IPS-NIHi7 (cell line): Measurements from ENCODE around the gene MSANTD4.
"Not testable (repeated sequence)": the region's sequence is repeated elsewhere in the genome, so short reads cannot be mapped to it uniquely, and the experiment has no call there.

Experiments
- DNase-seq: peaks from one replicate; pipeline ENCODE4 v3.0.0; 2012; ENCODE audit warnings: mixed read lengths; ENCODE audit errors: extremely low spot score

Gene MSANTD4

DNA sequence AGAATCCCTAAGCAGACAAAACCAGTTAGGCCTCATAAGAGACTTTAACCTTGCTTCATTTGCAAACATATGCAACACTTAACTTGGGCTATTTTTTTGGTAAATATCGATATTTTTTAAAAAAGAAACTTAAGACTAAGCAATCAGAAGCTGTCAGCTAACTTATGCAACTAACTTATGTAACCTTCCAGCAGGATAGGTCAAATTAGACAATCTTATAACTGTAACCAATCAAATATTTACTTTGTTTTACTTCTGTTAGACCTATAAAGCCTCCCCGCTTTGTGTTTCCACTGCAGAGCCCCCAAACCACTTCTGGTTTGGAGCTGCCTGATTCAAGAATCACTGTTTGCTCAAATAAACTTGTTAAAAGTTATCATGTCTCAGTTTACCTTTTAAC is 8.0 kb downstream of the MSANTD4 start:
- DNase-seq: no peak

DNA sequence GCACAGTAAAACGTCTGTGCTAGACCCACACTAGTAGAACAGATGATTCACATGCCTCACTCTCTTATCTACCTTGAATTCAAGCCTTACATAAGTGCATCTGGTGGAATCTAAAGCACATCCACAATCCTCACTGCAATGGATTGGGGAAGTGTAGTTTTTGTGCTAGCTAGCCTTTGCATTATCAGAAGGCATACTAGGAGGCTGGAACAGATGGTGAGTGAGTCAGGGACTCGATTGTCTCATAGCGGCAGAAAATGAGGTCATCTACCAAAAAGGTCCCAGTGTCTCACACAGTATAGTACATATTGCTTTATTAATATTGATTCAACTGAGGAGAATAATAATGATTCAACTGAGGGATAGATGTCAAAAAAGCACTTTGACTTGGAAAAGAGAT is 9.3 kb downstream of the MSANTD4 start:
- no peak for DNase-seq

DNA sequence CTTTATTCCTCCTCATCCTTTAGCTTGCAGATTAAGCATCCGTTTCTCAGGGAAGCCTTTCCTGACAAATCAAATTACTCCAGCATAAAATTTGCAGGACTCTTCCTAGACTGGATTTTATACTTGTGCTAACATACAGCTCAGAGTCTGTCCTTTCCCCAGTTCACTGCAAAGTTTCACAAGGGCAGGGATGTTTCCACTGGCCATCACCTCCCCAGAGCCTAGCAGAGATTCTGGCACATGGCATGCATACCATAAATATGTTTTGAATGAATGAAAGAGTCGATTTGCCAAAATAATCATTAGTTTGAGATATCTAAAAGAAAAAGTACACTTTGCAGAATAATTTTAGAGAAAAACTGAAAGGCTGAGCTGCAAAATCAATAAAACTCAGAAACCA is 10.6 kb downstream of the MSANTD4 start:
- no peak for DNase-seq

GRCh38 chr11:106003094-106003493 is 18.9 kb downstream of the MSANTD4 start:
- not testable (repeated sequence) for DNase-seq

DNA sequence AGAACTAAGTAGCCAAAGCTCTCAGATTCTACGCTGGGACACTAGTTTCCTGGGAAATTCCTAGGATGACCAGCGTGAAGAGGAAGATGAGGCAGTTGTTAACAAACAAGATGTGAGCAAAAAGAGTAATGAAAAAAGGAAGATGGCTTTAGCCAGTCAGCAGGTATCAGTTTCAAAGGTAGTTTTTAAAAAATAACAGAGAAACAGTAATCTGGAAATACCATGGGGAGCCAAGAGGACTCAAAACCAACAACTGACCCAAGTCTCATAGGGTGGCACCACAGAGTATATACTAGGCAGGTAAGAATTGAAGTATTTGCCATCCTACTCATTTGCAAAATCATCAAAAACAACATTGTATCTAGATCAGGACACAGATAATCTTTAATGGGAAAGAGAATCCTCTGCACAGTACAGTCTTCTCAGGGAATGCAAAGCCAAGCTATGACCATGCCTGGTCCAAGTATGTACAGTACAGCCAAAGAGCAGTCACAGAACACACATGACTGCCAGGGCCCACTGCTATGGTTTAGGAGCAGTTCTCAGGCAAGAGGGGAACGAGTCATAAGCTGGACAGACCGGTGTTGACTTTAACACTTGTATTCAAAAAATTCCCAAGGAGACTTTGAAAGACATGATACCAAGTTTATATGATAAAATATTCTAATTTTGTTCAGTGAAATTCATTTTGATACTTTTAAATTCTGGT is 20.6 kb downstream of the MSANTD4 start:
- DNase-seq: no peak

DNA sequence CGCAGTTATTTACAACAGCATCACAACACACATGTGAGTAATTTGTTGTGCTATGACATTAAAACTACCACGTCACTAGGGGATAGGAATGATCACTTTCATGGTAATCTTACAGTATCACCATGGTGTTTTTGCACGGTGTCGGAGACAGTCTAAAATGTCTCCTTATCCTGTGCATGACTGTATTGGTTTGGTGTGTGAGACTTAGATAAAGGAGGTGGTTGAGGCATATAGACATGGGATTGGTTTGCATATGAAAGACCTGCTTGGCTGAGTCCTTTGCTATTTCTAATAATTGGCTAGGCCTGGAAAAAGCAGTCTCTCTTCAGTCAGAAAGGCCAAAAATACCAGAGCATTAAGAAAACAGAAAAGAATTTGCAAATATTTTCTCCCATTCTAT is 30.2 kb downstream of the MSANTD4 start:
- DNase-seq: no peak

DNA sequence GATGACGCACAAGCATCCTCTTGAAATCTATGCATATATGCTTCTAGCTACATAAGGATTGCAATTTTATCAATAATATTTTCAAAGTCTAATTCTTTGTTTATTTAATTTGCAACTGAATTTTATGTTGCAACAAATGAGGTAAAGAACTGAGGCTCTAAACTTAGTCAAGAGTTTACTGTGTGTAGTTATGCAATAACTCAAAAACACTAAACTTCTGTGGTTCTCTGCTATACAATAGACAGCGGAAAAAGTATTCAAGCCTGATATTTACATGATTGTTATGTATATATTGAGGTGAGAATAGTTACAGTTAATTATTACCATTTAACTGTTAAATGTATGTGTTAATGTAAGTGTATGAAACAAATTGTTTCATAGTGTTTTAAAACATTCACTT is 32.9 kb downstream of the MSANTD4 start:
- no peak for DNase-seq

GRCh38 chr11:105988197-105988596 is 33.8 kb downstream of the MSANTD4 start:
- DNase-seq: no peak

- no peak for DNase-seq
Measured at GRCh38 chr11:105986554-105986953, 35.5 kb downstream of the MSANTD4 start.

DNA sequence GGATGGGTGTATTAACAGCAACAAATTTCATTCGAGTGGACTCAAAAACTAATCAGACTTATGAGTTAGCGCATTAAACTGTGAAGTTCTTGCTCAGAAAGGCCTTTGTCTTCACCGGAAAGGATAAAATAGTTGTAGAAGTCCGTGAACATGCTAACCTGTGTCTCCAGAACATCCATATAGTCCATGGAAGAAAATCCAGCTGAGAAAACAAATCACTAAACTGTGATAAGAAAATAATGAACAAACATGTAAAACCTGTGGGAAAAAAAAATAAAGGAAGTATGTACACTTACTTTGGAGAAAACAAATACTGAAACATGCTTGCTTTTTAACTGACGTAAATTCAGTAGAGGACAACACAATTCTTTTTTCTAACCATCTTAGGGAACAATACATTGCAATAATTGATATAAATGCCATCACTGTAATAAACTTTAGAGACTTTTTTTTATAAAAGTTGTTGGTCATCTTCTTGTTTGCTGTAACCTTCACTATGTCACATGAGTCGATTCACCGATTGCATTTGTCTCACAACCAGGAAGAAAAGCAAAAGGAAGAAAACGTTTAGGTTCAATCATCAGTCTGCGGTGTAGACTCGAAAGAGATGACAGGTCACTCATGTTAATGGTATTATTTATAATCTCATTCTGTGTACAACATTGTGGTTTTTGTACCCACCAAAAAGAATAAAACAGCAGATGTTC is 41.9 kb downstream of the MSANTD4 start:
- no peak for DNase-seq

GRCh38 chr11:105975128-105975527 is 46.9 kb downstream of the MSANTD4 start:
- DNase-seq: no peak

GRCh38 chr11:105969756-105970155 is 52.3 kb downstream of the MSANTD4 start:
- DNase-seq: no peak

DNA sequence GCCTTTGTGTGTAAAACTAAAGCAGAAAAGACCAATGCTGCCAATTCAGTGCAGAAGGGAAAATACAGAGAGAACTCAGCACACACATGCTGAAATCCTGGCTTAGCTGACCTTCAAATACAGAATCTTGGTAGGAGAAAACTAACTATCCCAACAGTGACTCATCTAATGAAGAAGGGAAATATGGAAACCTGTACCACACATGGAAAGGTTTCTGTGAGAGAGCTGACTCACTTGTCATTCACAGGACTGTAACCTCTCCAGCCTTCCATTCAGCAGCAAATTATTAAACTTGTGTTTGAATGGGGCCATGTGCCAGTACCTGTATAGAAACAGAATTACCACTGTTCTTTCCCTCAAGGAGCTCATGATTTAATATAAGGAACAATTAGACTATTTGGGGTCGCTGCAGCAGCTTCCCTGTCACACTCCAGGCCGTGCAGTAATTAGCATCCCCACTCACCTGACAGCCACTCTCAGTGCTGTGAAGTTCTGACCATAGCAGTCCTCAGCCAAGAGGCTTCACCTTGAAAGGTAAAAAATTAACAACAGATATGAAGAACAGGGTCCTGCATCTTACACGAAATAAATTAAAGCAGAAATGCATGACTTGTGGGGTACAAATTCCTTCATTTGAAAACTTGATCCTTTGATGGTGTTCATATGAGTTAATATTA is 53.9 kb downstream of the MSANTD4 start:
- DNase-seq: no peak

- DNase-seq: peak; percentile 52
Measured at GRCh38 chr11:105960252-105961245, 61.5 kb downstream of the MSANTD4 start.
